Endothelial cell of hepatic sinusoid (primary cell): ENCODE measurements around the gene CHCHD3.

ENCODE experiments used
- in situ Hi-C: cut with HindIII; loops from 2 replicates; pipeline ENCODE4 v1.10.0; 2017; ENCODE audit warnings: low sequenced_read_pairs

Gene CHCHD3

DNA sequence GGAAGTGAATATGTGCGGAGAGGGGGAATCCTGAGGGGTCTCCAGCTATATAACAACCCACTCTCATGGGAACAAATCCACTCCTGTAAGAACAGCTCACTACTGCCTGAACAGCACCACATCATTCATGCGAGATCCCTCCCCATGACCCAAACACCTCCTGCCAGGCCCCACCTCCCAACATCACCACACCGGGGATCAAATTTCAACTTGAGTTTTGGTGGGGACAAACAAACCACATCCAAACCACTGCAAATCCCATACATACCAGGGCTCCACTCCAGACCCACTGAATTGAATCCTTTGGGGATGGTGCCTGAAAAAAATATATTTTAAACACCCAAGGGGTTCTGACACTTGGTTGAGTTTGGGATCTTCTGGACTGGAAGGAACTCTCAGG is 324.1 kb downstream of the CHCHD3 start:
- in situ Hi-C loops: no loop called here

DNA sequence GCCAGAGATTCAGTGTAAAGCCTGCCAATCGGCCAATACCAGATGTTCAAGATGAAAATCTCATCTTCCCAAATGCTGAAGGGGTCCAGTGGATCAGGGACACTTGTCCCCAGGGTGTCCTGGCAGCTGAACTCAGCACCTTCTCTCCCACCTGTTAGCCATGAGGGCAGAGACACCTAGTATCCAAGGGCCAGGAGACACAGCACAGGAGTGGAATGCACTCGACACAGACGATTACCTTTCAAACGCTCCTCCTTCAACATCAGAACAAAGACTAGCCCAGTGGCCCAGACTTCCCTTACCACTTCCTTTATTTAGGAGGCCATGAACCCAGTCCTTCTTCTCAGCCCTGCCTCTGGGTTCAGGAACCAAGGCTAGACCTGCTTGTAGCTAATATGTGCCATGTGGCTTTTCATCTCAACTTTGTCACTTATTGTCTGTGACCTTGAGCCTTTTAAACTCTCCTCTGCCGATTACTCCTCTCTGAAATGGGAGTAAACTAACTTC is 325.4 kb downstream of the CHCHD3 start:
- in situ Hi-C loops: no loop called here

DNA sequence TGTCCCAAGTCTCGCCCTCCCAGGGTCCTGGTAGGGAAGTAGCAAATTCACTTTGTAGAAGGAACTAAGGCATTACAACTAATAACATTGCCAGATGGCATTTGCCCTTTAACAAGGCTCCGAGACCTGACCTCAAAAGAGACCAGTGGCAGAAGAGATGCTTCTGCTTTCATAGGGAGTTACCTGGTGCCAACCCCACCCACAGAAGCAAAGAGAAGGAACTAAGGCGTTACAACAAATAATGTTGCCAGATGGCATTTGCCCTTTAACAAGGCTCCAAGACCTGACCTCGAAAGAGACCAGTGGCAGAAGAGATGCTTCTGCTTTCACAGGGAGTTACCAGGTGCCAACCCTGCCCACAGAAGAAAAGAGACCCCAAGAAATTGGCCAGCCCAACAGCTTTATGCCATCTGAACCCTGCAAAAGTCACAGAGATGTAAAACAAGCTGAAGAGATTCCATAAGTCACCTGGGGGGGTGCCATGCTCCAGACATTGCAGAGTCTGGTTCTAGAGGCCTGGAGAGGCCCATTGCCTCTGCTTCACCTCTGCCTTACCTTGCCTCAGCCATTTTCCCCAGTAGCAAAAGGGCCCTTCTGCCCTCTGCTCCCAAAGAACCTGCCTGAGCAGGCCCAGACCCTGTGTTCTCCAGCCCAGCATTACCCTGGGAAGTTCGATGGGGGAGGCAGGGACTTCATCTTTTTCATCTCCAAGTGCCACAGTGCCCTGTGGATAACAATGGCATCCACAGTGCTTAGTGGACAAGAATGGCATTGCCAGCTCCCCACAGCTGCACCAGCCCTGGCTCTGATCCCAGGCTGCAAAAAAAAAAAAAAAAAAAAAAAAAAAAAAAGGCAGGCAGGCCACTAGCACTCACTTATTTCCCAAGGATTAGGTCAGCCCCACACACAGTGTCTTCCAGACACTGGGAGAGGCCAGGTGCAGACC is 326.1 kb downstream of the CHCHD3 start:
- in situ Hi-C loops: no loop called here

DNA sequence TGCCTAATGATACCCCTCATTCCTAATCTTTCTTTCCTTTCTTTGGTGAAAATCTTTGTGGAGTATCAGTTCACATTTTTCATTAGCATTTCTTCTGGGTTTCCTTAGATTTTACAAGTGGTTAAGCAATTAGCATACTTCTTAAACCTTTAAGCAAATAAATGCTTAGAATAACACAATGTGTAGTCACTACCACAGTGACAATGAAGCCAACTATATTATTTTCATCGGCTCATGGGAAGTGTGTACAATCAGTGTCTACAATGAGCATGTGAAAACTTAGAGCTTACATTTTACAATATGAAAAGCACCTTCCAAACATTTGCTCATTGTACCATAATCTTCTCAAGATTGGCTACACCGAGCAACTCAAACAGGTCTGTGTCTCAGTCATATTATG is 329.5 kb downstream of the CHCHD3 start:
- in situ Hi-C loops: no loop called here

DNA sequence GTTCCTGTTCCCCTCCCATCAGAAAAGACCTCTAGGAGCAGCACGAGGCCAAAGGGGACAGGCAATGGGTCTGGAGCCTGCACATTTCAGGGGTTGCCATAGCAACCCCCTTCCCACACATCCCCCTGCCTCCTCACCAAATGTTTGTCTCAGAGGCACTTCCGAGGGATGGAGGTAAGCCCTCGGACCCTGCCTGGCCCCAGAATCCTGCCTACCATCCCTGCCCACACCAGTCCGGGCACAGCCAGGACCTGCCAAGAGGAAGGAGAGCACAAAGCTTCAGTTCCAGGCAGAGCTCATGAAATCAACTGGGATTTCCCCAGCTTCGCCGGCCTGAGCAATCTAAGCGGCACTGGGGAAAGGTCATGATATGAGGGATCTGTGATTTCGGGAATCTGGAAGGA is 330.6 kb downstream of the CHCHD3 start:
- in situ Hi-C loops: no loop called here

DNA sequence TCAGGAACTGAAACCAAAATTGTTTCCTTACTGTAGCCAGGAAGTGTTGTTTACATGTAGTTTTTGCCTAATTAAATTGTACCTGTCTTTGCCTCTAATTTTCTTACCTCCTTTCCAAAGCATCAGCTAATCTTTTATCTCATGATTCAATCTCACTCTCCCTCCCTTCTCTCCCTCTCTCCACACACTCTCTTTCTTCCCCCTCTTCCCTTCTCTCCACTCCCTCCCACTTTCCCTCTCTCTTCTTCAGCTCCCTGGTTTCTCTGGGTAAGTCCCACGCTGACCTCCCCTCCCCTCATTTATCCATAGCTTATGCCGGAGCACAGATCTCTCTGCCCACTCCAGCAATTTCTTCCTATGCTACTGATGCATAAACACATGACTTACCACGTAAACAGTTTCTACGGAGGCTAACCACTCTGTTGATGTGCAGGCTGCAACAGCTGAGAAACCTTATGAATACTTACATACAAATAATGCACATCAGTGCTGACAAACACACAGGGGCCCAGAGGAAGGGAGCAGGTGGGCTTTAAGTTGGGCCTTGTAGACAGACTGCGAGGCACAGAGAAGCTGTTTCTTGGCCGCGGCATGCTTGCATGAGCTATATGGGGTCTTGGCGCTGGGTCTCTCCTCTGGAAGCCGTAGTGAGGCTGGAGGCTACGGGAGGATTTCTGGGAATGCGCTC is 331.2 kb downstream of the CHCHD3 start:
- in situ Hi-C loops: no loop called here

DNA sequence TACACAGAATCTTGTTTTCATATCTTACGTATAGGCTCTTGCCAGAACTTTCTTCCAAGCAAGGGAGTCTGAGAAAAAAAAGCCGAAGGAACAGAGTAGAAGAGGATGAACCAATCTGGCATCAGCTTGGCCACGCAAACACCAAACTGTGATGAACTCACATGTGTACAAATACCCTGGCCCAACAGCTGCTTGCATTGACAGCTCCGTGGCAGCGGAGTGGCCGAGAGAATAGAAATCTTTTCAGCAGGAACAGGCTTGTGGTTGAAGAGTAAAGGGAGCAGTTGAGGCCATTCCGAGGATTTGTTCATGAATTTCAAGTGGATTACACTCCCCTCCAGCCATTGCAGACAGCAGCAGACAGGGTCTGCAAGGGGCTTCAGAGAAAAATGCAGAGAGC is 331.8 kb downstream of the CHCHD3 start:
- in situ Hi-C loops: no loop called here

DNA sequence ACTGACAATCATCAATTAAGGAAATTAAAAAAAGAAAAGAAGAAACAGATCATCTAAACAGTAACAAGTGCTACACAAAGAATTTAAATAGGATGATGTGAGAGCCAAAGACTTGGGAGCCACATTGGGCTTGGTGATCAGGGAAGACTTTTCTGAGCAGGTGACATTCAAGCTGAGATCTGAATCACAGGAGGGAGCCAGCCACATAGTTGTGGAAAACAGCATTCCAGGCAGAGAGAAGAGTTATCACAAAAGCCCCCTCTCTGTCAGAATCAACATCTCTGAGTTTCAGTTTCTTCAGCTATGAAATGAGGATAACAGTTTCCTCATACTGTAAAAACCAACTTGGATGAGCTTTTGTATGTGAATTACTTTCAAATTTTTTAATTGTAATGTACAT is 336.4 kb downstream of the CHCHD3 start:
- in situ Hi-C loops: no loop called here

DNA sequence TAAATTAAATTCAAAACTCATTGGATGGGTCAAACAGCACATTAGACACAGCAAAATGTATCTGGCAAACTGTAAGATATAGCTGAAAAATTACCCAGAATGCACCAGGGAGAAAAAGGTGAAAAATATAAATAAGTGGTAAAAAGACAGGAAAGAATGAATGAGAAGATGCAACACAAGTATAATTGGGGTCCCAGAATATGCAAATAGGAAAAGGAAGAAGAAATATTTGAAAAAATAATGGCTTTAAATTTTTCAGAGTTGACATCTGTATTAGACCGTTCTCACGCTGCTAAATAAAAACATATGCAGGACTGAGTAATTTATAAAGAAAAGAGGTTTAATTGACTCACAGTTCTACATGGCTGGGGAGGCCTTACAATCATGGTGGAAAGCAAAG is 337.9 kb downstream of the CHCHD3 start:
- in situ Hi-C loops: no loop called here

DNA sequence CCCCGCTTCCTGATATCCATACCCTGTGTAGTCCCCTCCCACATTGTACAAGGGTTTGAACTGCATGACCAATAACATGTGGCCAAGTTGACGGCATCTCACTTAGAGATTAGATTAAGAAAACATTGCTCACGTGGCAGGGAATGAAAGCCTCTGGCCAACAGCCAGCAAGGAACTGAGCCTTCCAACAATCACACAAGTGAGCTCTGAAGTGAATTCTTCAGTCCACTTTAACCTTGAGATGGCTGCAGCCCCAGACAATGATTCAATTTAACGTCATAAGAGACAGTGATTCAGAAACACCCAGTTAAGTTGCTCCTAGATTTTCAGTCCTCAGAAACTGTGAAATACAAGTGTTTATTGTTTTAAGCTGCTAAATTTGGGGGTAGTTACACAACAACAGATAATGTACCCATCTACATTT is 339.7 kb downstream of the CHCHD3 start:
- in situ Hi-C loops: no loop called here

DNA sequence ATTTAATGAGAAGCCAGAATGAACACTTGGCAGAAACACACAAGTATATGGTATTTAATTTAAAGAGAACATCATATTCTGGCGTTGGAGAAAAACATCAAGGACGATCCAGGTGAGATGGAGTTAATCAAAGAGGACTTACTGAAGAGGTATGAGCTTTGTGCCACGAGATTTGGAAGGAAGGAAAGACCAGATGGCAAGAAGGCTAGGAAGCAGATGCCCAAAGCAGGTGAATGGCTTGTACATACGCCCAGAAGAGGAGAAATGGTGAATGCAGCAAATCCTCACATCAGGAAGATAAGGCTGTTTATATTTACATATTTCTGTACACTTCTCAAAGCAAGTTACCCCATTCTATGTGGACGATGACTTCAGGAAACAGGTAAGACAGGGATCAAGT is 341.7 kb downstream of the CHCHD3 start:
- in situ Hi-C loops: no loop called here

DNA sequence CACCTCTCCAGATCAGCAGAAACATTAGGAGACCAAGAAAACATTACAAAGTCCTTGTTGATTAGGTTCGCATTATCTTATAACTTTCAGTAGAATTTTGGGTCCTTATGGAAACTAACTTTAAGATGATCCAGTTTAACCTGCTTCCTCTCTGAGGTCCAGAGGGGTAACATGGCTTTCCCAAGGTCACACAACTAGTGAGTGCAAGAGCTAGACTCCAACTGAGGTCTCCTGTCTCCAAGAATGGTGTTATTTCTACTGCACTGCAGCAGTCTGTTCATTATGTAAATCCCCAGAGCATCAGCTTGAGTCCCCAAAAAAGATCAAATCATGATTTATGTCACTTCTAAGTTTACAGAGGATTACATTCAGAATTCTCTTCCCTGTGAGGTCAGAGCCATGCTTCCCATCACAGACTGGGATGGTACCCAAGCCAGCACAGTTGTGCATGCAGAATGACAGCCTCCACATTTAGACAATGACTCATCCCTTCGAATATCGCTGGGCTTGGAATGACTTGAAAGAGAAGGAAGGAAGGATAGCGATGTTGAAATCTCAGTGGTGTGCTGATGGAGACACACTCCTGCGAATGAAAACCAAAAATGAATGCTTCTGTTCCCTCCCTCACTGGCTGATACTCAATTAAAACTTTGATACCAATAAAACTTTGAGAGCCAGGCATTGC is 342.5 kb downstream of the CHCHD3 start:
- in situ Hi-C loops: no loop called here

DNA sequence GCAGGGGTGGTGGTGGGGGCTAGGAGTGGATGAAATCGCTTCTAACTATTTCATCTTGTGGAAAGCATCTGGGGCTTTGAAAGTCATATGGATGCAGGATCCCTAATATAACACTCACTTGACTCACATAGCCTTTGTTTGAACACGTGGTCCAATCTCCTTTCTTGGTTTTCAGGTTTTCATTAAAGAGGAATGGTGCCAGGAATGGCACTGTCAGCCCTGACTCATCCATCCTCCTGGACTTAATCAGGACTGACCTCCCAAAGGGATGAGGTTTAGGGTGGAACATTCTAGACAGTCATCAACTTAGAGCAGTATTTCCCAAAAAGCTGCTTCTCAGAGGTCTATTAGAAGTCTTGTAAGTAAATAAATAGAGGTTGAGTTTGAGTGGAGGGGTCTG is 343.6 kb downstream of the CHCHD3 start:
- in situ Hi-C loops: no loop called here

DNA sequence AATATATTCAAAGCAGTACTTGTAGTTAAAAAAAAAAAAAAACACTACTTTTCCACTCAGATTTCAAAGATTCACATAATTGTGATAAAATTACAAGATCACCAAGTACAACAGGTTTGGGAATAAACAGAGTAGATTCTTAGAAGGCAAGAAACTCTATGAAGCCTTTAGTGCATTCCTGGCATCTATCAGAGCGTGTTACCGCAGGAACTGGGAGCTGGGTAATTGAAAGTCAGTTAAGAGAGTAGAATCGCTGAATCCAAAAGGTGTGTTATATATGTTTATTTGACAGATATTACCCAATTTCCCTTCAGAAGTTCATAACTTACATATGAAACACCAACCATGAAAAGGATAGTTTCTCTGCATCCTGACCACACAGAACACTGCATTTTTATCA is 346.4 kb downstream of the CHCHD3 start:
- in situ Hi-C loops: no loop called here
